Activated B cell treated with CpG ODN at 0.5 μM for 24 hours (primary cell): Measurements from ENCODE around the gene NFIB. TPM values are rescaled to one million over a fixed set of nuclear protein-coding genes. Genes with fewer than 3 reads are reported as not detected.
A peak's percentile ranks its signal among the peaks of the same experiment; 100 is the strongest.

Experiments used
- ATAC-seq: fragments of 200-7000 bp; cut with Tn5 transposase; one replicate; pipeline ENCODE4 v1.10.0; 2021; ENCODE audit warnings: low read depth, mild to moderate bottlenecking, moderate library complexity
- CTCF ChIA-PET: fragments of 350-600 bp; sonication (Branson Sonifier 250); formaldehyde crosslinking; loops from one replicate; lab custom pipeline; 2021; ENCODE audit warnings: antibody characterized with exemption; lab: Charles Lee
- POLR2A ChIA-PET: fragments of 350-600 bp; sonication (Branson Sonifier 250); formaldehyde crosslinking; loops from one replicate; lab custom pipeline; 2021; ENCODE audit warnings: antibody characterized with exemption; lab: Charles Lee
- DNase-seq: peaks from one replicate; pipeline ENCODE4 v3.0.0; 2022
- H3K27ac Mint-ChIP-seq: one replicate; pipeline ENCODE4 v1.8.0; 2020; ENCODE audit warnings: mixed read lengths
- H3K27me3 Mint-ChIP-seq: one replicate; pipeline ENCODE4 v1.8.0; 2021; ENCODE audit warnings: mixed read lengths
- H3K36me3 Mint-ChIP-seq: one replicate; pipeline ENCODE4 v1.8.0; 2021; ENCODE audit warnings: low read depth, mixed read lengths
- H3K4me1 Mint-ChIP-seq: one replicate; pipeline ENCODE4 v1.8.0; 2021; ENCODE audit warnings: mixed read lengths
- H3K4me3 Mint-ChIP-seq: one replicate; pipeline ENCODE4 v1.8.0; 2020; ENCODE audit warnings: mild to moderate bottlenecking, mixed read lengths
- H3K9me3 Mint-ChIP-seq: one replicate; pipeline ENCODE4 v1.8.0; 2020; ENCODE audit warnings: mixed read lengths
- CTCF ChIP-seq: fragments of 200-600 bp; IDR thresholded peaks from one replicate; pipeline ENCODE4 v1.8.0; 2022; ENCODE audit warnings: antibody characterized with exemption, mild to moderate bottlenecking
- intact Hi-C: fragments of 100-400 bp; cut with micrococcal nuclease; formaldehyde crosslinking; loops from one replicate; pipeline ENCODE4 v1.15.1; 2024
- total RNA-seq: library from RNA; stranded (reverse); gene quantifications from 2 replicates; pipeline ENCODE4 v1.2.3, GENCODE V29; 2022

NFIB gene
- total RNA-seq, 1 donor from 2014 or later = not detected

- Mint-ChIP-seq H3K4me1 (peaks cover 19% of the 10 kb centered on the region), H3K27ac (no peak overlapping the region), H3K4me3 (peak overlapping the region; percentile 7), H3K9me3 (peaks cover 3% of the 10 kb centered on the region), H3K27me3 (peaks cover 51% of the 10 kb centered on the region), H3K36me3 (peaks cover 3% of the 10 kb centered on the region)
- no peak for ATAC-seq
- POLR2A ChIA-PET = no interaction called here
- CTCF ChIA-PET = no interaction called here
- DNase-seq = no peak
- no peak for TF ChIP-seq CTCF
- intact Hi-C loops = loop anchor here (2.0 kb wide), 1 partner anchor 36 kb away; no protein-coding TSS in a partner anchor
These were observed 1.1 kb downstream of the NFIB start for GRCh38 chr9:14312719-14313377.

- H3K27me3 Mint-ChIP-seq = peaks cover 47% of the 10 kb centered on the region
- intact Hi-C loops = loop anchor here (2.0 kb wide), 1 partner anchor 37 kb away; no protein-coding TSS in a partner anchor
- TF ChIP-seq CTCF = no peak
- peaks cover 19% of the 10 kb centered on the region for H3K4me1 Mint-ChIP-seq
- ATAC-seq = no peak
- CTCF ChIA-PET = no interaction called here
- peaks cover 3% of the 10 kb centered on the region for H3K36me3 Mint-ChIP-seq
- H3K4me3 Mint-ChIP-seq = no peak overlapping the region
- H3K9me3 Mint-ChIP-seq = peaks cover 3% of the 10 kb centered on the region
- POLR2A ChIA-PET = no interaction called here
- no peak overlapping the region for H3K27ac Mint-ChIP-seq
- DNase-seq = no peak
These were observed 1.8 kb downstream of the NFIB start for GRCh38 chr9:14311956-14312685.

- DNase-seq (no peak), ATAC-seq (no peak)
- Mint-ChIP-seq H3K9me3 (peaks cover 3% of the 10 kb centered on the region), H3K4me1 (peaks cover 19% of the 10 kb centered on the region), H3K27ac (no peak overlapping the region), H3K27me3 (peaks cover 40% of the 10 kb centered on the region), H3K4me3 (no peak overlapping the region), H3K36me3 (peaks cover 2% of the 10 kb centered on the region)
- TF ChIP-seq CTCF = no peak
- ChIA-PET POLR2A (no interaction called here), CTCF (no interaction called here)
- intact Hi-C loops = no loop called here
These were observed 2.6 kb downstream of the NFIB start for GRCh38 chr9:14311171-14311949.

- Mint-ChIP-seq H3K4me3 (no peak overlapping the region), H3K27ac (no peak overlapping the region)
- CTCF ChIA-PET = interaction anchor here (0.6 kb wide), 1 partner anchor 855 kb away, joined by 3 read pairs; no protein-coding TSS in a partner anchor
These were observed 3.6 kb downstream of the NFIB start for GRCh38 chr9:14310311-14310710.

More at GRCh38 chr9:14310311-14310710, 3.6 kb downstream of the NFIB start:
- H3K27me3 Mint-ChIP-seq = peaks cover 40% of the 10 kb centered on the region
- DNase-seq = no peak
- TF ChIP-seq CTCF = no peak
- intact Hi-C loops = no loop called here
- peaks cover 3% of the 10 kb centered on the region for H3K9me3 Mint-ChIP-seq
- POLR2A ChIA-PET = no interaction called here
- no peaks in the 10 kb centered on the region for H3K36me3 Mint-ChIP-seq
- peaks cover 16% of the 10 kb centered on the region for H3K4me1 Mint-ChIP-seq
- no peak for ATAC-seq
